ENCODE measurements around the gene PNMA8C. TPM values are rescaled to one million over a fixed set of nuclear protein-coding genes. Genes with fewer than 3 reads are reported as not detected.

The PNMA8C gene
- not detected in 2 replicates for total RNA-seq

- DNase-seq (ENCODE audit: low read depth in 2 of 2) = peak in 1 of 2 donors; percentile 29
Observed at GRCh38 chr19:46428239-46429135, at the start of gene PNMA8C. Gene PNMA8C, minus strand, starts transcription at chr19:46428936. Its CDS starts 577 bp downstream, at chr19:46428359.

- peak in 1 of 2 donors; percentile 24 for DNase-seq (ENCODE audit: low read depth in 2 of 2)
Observed at GRCh38 chr19:46475986-46476385, 47.2 kb upstream of the PNMA8C start.

- no peak for DNase-seq (ENCODE audit: low read depth in 2 of 2)
Observed at GRCh38 chr19:46474211-46474610, 45.5 kb upstream of the PNMA8C start.

DNA sequence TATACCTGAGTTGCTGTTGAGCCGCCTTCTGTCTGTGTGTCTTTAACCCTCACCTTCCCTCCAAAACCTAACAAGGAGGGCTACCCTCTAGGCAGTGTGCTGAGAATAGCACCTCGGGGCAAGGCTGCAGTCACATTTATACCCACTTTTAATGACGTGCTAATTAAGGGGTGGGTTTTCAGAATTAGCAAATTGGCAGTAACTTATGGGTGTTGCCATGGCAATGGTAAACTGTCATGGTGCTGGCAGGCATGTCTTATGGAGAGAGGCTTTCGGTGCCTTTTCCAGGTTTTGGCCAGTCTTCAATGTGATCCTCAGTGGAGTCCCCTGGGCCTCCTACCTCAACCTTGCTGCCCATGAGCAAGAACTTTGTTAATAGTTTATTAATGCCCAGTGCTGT, 43.9 kb upstream of the PNMA8C start:
- no peak for DNase-seq (ENCODE audit: low read depth in 2 of 2)

- DNase-seq (ENCODE audit: low read depth in 2 of 2) = no peak
Observed at GRCh38 chr19:46471811-46472543, 43.2 kb upstream of the PNMA8C start.

GRCh38 chr19:46471116-46471733, 42.5 kb upstream of the PNMA8C start, which contains the start of gene PNMA8A:
Gene PNMA8A, minus strand, starts transcription at chr19:46471563. Its CDS starts 528 bp downstream, at chr19:46471035.
- peak in 1 of 2 donors; percentile 50 for DNase-seq (ENCODE audit: low read depth in 2 of 2)

GRCh38 chr19:46470376-46470775, 41.6 kb upstream of the PNMA8C start:
- DNase-seq (ENCODE audit: low read depth in 2 of 2) = no peak

GRCh38 chr19:46469541-46470185, 40.9 kb upstream of the PNMA8C start:
- no peak for DNase-seq (ENCODE audit: low read depth in 2 of 2)

- DNase-seq (ENCODE audit: low read depth in 2 of 2) = peak in 1 of 2 donors; percentile 32
Observed at GRCh38 chr19:46466536-46467196, 37.9 kb upstream of the PNMA8C start.

DNA sequence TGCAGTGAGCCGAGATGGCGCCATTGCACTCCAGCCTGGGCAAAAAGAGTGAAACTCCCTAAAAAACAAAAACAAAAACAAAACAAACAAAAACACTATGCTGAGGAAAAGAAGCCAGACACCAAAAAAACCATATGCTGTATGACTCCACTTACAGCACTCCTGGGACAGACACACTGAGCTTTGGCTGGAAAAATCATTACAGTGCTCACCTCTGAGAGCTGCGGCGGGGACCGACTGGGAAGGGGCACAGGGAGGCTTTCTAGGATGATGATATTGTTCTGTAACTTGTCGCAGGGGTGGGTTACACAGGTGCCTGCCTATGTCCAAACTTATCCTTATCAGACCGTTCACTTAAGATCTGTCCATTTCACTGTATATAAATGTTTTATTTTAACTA, 34.8 kb upstream of the PNMA8C start:
- DNase-seq (ENCODE audit: low read depth in 2 of 2) = no peak

- no peak for DNase-seq (ENCODE audit: low read depth in 2 of 2)
Observed at GRCh38 chr19:46461537-46461936, 32.8 kb upstream of the PNMA8C start.

GRCh38 chr19:46460981-46461380, 32.2 kb upstream of the PNMA8C start:
- DNase-seq (ENCODE audit: low read depth in 2 of 2) = no peak

DNA sequence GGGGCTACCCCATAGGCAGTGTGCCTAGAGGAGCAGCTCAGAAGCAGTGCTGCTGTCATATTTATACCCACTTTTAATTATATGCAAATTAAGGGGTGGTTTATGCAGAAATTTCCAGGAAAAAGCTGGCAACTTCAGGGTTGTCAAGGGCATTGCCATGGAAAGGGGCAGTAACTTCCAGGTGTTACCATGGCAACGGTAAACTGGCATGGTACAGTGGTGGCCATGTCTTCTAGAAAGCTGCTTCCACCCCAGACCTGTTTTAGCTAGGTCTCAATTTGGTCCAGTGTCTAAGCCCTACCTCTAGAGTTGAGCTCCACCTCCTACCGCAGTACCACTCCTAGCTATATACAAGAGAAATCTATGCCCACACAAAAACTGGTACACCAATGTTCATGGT, 31.3 kb upstream of the PNMA8C start:
- no peak for DNase-seq (ENCODE audit: low read depth in 2 of 2)

GRCh38 chr19:46456930-46457329, 28.2 kb upstream of the PNMA8C start:
- DNase-seq (ENCODE audit: low read depth in 2 of 2) = no peak

DNA sequence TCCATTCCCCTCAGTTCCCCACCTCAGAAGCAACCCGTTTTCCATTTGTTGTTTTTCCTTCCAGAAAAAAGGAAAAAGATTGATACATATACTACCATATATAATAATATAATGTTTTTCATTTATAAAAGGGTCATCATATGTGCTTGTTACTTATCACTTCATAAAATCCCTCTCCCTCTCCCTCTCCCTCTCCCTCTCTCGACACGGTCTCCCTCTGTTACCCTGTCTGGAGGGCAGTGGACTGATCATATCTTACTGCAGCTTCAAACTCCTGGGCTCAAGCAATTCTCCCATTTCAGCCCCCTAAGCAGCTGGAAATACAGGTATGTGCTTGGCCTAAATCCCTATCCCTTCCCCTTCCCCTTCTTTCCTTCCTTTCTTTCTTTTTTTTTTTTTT, 25.5 kb upstream of the PNMA8C start:
- no peak for DNase-seq (ENCODE audit: low read depth in 2 of 2)

DNA sequence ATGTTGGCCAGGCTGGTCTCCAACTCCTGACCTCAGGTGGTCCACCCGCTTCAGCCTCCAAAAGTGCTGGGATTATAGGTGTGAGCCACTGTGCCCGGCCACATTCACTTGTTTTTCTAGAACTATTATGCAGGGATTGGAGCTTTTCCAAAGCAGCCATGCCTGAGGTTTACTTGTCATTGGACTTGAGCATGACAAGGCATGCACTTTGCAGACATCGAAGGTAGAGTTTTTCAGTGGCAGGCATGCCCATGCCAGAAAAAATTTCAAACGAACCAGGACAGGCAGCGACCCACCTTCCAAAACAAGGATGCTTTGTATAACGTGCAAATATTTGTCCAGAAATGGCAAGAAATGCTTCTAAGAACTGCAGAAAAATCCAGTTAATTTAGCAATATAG, 24.9 kb upstream of the PNMA8C start:
- DNase-seq (ENCODE audit: low read depth in 2 of 2) = no peak

GRCh38 chr19:46452186-46452585, 23.4 kb upstream of the PNMA8C start:
- DNase-seq (ENCODE audit: low read depth in 2 of 2) = no peak

- peak in 1 of 2 donors; percentile 23 for DNase-seq (ENCODE audit: low read depth in 2 of 2)
Observed at GRCh38 chr19:46451352-46451751, 22.6 kb upstream of the PNMA8C start.

DNA sequence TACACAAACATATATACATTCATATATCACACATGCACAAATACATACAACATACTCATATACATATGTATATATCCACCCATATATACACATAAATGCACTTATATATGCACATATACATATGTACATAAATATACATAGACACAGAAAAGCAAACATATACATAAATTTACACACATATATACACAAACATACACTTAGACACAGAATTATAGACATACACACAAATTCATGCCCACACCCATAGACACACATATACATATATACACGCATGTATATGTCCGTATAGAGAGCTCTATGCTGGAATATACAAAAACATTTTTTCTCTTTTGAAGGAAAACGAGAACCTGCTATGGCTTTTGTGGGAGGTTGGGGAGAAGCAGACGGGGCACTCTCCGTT, 22.0 kb upstream of the PNMA8C start:
- DNase-seq (ENCODE audit: low read depth in 2 of 2) = no peak

DNA sequence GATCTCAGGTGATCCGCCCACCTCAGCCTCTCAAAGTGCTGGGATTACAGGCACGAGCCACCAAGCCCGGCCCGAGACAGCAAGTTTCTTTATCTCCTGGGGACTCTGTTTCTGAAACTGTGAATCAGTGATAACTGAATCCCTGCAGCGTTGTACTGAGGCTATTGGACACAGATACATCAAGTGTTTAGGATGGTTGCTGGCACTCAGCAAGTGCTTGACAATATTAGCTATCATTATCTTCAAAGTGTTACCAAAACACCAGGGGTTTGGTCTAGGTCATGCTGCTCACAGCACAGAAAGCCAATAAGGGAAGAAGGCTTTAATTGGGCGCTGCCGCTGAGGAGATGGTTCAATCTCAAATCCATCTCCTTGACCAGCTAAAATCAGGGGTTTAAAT, 20.5 kb upstream of the PNMA8C start:
- DNase-seq (ENCODE audit: low read depth in 2 of 2) = no peak

GRCh38 chr19:46448601-46449000, 19.9 kb upstream of the PNMA8C start:
- DNase-seq (ENCODE audit: low read depth in 2 of 2) = no peak

Measured in dermis microvascular lymphatic vessel endothelial cell (primary cell).